Adrenal gland (tissue), 12 donors: ENCODE results near the gene CNTNAP1. TPM values are rescaled to one million over a fixed set of nuclear protein-coding genes. Genes with fewer than 3 reads are reported as not detected.
"Not testable (repeated sequence)": the region's sequence is repeated elsewhere in the genome, so short reads cannot be mapped to it uniquely, and the experiment has no call there.

ENCODE experiments used
- DNase-seq, 7 donors: peaks; one replicate each; pipeline ENCODE4 v3.0.0-alpha.2; 2019 to 2020
- H3K27ac ChIP-seq, 5 donors: fragments of 200-600 bp; sonication (generic) in 4 of 5; 1 replicate in 3 of 5; 2 replicates in 2 of 5; pipeline versions ENCODE4 v1.5.1 to v1.8.0; 2016 to 2020; ENCODE audit warnings: mild to moderate bottlenecking in 1 of 5
- H3K27me3 ChIP-seq: fragments of 200-600 bp; 2 replicates; pipeline ENCODE4 v1.8.0; 2021
- H3K36me3 ChIP-seq, 2 donors: fragments of 200-600 bp; replicated peaks in 1 of 2; 1 replicate in 1 of 2; 2 replicates in 1 of 2; pipeline versions ENCODE4 v1.5.1 to v1.8.0; 2018 to 2022
- H3K4me1 ChIP-seq, 2 donors: fragments of 200-600 bp; replicated peaks in 1 of 2; 1 replicate in 1 of 2; 2 replicates in 1 of 2; pipeline versions ENCODE4 v1.5.1 to v1.8.0; 2018 to 2021
- H3K4me3 ChIP-seq, 4 donors: fragments of 200-600 bp; sonication (generic) in 3 of 4; one replicate each; pipeline ENCODE4 v1.5.1; 2016 to 2018
- H3K9me3 ChIP-seq, 3 donors: fragments of 200-600 bp; sonication (generic) in 1 of 3; replicated peaks in 1 of 3; 1 replicate in 2 of 3; 2 replicates in 1 of 3; pipeline versions ENCODE4 v1.5.1 to v1.8.0; 2016 to 2021
- POLR2A ChIP-seq, 2 donors: fragments of 450-650 bp; IDR thresholded peaks; one replicate each; pipeline ENCODE4 v1.6.1; 2017; ENCODE audit warnings: antibody characterized with exemption in 2 of 2, mild to moderate bottlenecking in 2 of 2, moderate library complexity in 1 of 2
- WGBS, 4 donors: extraction: QIAGEN DNeasy Blood & Tissue Kit in 2 of 4; methylation state at CpG; one replicate each; pipeline versions ENCODE4 v1.1.5 to v1.1.7; 2013 to 2017; 5-methylcytosine and 5-hydroxymethylcytosine counted together
- intact Hi-C, 2 donors: fragments of 100-400 bp; cut with DNase I; formaldehyde crosslinking; loops; one replicate each; pipeline versions ENCODE4 v1.14.1 to v1.15.0; 2022 to 2023
- polyA plus RNA-seq, 3 donors: library from polyadenylated mRNA; stranded (reverse); fragments of 200-250 nt in 2 of 3; fragments of 350-450 nt in 1 of 3; fragmentation: Illumina TruSeq in 1 of 3; extraction: RNeasy Lipid Tissue Mini Kit (QIAGEN cat#74804) in 1 of 3; gene quantifications; one replicate each; pipeline ENCODE4 v1.2.3, GENCODE V29; 2013 to 2014
- total RNA-seq, 9 donors: library from RNA; depleted of rRNA in 4 of 9; stranded (reverse); fragments of >200 nt in 4 of 9; fragments of 120-200 nt in 1 of 9; fragmentation: NEBNext Ultra II Directional in 1 of 9; extraction: Animal tissue kit (Norgen Biotek cat#: 25700) in 1 of 9; gene quantifications; one replicate each; pipeline versions ENCODE4 v1.1.0 to v1.2.4, GENCODE V29; 2013 to 2023
- TF ChIP-seq, protein P1 (sequence below), 6 experiments: fragments of 450-650 bp in 4 of 6; fragments of 200-600 bp in 2 of 6; sonication (generic) in 1 of 6; IDR thresholded peaks; 1 replicate in 5 of 6; 2 replicates in 1 of 6; pipeline versions ENCODE4 v1.5.1 to v1.8.0; 2016 to 2021; ENCODE audit warnings: antibody characterized with exemption in 6 of 6, mild to moderate bottlenecking in 2 of 6, moderate library complexity in 1 of 6
- donor health status: healthy with polysubstance abuse.
- donor health status: Bipolar disorder and iron deficiency.
- donor health status: DM: yes; HTN: yes; CAD: no.
- donor health status: DM: no; HTN: no; CAD: no.
- donor health status: DM: no; HTN: no; CAD: no.
- donor health status: DM: yes; HTN: yes; CAD: no.

Gene CNTNAP1
- total and polyA plus RNA-seq, 12 donors: 1.6 to 31.9 (median 4.9) TPM

DNA sequence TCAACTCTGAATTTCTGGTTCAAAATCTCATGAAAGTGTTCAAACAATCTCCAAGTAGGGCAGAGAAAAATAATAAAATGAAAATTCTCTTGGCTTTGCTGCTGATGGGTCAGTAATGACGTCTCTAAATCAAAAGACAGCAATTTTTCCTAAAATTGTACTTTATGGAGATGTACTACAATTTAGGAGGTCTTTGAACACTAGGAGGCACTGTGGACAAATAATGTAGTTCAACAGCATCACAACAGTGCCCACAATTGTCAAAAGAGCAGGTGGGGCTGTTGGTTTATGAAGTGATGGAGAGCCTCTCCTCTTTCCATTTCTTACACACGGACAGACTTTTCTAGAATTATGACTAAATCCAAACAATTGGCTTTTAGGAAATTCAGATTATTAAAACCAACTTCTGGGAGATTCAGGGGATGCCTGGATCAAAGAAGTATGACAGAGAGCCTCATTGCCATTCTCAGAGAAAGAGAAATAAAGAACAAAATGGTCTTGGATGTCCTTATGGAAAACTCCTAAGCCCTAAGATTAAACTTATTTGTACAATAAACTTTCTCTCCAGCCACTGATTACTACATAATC lies 38.8 kb downstream of the CNTNAP1 start:
- WGBS, 4 donors: 2 to 10% (median 4%) methylated on average over 2 of the region's 2 CpGs
- H3K27me3 ChIP-seq: no peaks in the 10 kb centered on the region
- intact Hi-C loops: loop anchor here (5.0 to 10.0 kb wide), 3 partner anchors 41 to 104 kb away; partner anchors contain the start of genes BECN1 (in 2 of the 2) and RAMP2 (in 2 of the 2)
- no peak overlapping the region for H3K4me3 ChIP-seq
- H3K9me3 ChIP-seq: no peaks in the 10 kb centered on the region
- peak in 2 of 7 donors; percentile 24 to 45 for DNase-seq
- no peaks in the 10 kb centered on the region for H3K4me1 ChIP-seq
- TF ChIP-seq, protein P1, sequence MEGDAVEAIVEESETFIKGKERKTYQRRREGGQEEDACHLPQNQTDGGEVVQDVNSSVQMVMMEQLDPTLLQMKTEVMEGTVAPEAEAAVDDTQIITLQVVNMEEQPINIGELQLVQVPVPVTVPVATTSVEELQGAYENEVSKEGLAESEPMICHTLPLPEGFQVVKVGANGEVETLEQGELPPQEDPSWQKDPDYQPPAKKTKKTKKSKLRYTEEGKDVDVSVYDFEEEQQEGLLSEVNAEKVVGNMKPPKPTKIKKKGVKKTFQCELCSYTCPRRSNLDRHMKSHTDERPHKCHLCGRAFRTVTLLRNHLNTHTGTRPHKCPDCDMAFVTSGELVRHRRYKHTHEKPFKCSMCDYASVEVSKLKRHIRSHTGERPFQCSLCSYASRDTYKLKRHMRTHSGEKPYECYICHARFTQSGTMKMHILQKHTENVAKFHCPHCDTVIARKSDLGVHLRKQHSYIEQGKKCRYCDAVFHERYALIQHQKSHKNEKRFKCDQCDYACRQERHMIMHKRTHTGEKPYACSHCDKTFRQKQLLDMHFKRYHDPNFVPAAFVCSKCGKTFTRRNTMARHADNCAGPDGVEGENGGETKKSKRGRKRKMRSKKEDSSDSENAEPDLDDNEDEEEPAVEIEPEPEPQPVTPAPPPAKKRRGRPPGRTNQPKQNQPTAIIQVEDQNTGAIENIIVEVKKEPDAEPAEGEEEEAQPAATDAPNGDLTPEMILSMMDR (IDR thresholded peaks at IDR 0.05): peak; percentile 35 to 77 (median 69)
- no peak for TF ChIP-seq POLR2A (IDR thresholded peaks at IDR 0.05)
- H3K27ac ChIP-seq: no peak overlapping the region
- H3K36me3 ChIP-seq: peaks cover 0 to 93% of the 10 kb centered on the region in 2 donors

DNA sequence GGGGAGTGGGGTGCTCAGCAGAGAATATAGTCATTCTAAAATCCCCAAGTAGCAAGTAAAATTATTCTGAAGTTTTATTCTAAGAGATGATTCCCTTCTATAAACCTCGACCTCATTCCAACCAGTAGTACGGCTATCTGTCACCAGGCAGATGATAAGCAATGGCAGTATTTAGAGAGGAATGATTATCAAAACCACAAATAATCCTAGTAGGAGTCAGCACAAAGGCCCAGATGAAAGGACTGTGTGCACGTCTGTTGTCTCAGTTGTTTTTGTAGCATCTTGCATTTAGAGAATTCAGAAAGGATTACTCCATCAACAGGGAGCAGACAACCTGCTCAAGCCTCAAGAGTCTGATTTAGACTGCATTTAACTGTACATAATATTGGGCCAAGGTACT lies 41.3 kb downstream of the CNTNAP1 start:
- no peak overlapping the region for H3K4me3 ChIP-seq
- no peaks in the 10 kb centered on the region for H3K4me1 ChIP-seq
- peaks cover 0 to 92% of the 10 kb centered on the region in 2 donors for H3K36me3 ChIP-seq
- WGBS, 4 donors: 74 to 90% (median 77%) methylated on average over 3 of the region's 3 CpGs
- intact Hi-C loops: loop anchor here (5.0 to 10.0 kb wide), 3 partner anchors 39 to 101 kb away; partner anchors contain the start of genes BECN1 (in 2 of the 2) and RAMP2 (in 2 of the 2)
- no peak overlapping the region for H3K27ac ChIP-seq
- DNase-seq: no peak
- no peaks in the 10 kb centered on the region for H3K27me3 ChIP-seq
- no peaks in the 10 kb centered on the region for H3K9me3 ChIP-seq
- TF ChIP-seq POLR2A (IDR thresholded peaks at IDR 0.05): no peak
- TF ChIP-seq, protein P1 (IDR thresholded peaks at IDR 0.05): no peak

DNA sequence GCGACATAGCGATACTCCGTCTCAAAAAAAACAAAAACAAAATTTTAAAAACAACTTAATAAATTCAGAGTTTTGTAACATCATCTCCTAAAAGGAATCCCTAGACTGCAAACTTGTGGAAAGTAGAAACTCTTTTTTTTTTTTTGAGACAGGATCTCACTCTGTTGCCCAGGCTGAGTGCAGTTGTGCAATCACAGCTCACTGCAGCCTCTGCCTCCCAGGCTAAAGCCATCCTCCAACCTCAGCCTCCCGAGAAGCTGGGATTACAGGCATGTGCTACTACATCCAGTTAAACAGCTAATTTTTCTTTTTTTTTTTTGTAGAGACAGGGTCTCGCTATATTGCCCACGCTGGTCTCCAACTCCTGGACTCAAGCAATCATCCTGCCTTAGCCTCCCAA lies 42.8 kb downstream of the CNTNAP1 start:
- H3K4me1 ChIP-seq: no peaks in the 10 kb centered on the region
- peaks cover 0 to 92% of the 10 kb centered on the region in 2 donors for H3K36me3 ChIP-seq
- no peaks in the 10 kb centered on the region for H3K27me3 ChIP-seq
- peak in 1 of 7 donors; percentile 3 for DNase-seq
- H3K27ac ChIP-seq: no peak overlapping the region
- intact Hi-C loops: loop anchor here in 1 of 2 donors (10.0 kb wide), 1 partner anchor 100 kb away; the partner anchor contains the start of gene BECN1
- no peaks in the 10 kb centered on the region for H3K9me3 ChIP-seq
- H3K4me3 ChIP-seq: no peak overlapping the region
- 93 to 99% (median 98%) methylated on average over 6 of the region's 6 CpGs for WGBS, 4 donors
- TF ChIP-seq, protein P1 (IDR thresholded peaks at IDR 0.05): no peak
- TF ChIP-seq POLR2A (IDR thresholded peaks at IDR 0.05): no peak

DNA sequence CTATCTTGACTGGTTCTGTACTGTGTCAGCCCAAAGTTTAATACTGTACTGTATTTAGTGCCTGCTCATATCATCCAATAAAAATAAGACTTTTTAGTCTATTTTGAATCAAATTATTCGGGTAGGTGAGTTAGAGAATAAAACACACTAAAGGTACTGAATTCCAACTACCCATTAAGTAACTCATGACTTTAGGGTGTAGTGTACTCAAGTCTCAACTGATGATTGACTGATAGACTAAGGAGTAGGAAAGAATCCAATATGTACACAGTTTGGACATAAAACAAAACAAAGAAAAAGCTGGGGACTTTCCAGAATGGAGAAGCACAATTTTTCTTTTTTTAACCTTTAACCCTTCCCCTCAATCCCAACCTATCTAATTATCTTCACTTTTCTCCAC lies 58.4 kb downstream of the CNTNAP1 start:
- TF ChIP-seq POLR2A (IDR thresholded peaks at IDR 0.05): no peak
- TF ChIP-seq, protein P1 (IDR thresholded peaks at IDR 0.05): no peak
- WGBS, 4 donors: 82 to 94% (median 86%) methylated on average over 1 of the region's 1 CpG
- peaks cover 14 to 18% of the 10 kb centered on the region in 2 donors for H3K4me1 ChIP-seq
- no peaks in the 10 kb centered on the region for H3K9me3 ChIP-seq
- no peak for DNase-seq
- H3K27me3 ChIP-seq: no peaks in the 10 kb centered on the region
- H3K27ac ChIP-seq: no peak overlapping the region
- no peaks in the 10 kb centered on the region for H3K36me3 ChIP-seq
- no peak overlapping the region for H3K4me3 ChIP-seq
- intact Hi-C loops: no loop called here

DNA sequence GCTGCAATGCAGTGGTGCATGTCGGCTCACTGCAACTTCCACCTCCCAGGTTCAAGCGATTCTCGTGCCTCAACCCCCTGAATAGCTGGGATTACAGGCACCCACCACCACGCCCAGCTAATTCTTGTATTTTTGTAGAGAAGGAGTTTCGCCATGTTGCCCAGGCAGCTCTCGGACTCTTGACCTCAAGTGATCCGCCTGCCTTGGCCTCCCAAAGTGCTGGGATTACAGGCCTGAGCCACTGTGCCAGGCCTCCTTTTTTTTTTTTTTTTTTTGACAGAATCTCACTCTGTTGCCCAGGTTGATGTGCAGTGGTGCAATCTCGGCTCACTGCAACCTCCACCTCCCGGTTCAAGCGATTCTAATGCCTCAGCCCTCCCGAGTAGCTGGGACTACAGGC lies 60.6 kb downstream of the CNTNAP1 start:
- intact Hi-C loops, H3K27ac ChIP-seq, H3K9me3 ChIP-seq, H3K27me3 ChIP-seq, H3K4me3 ChIP-seq, DNase-seq, H3K36me3 ChIP-seq: not testable (repeated sequence)
- peaks cover 14 to 18% of the 10 kb centered on the region in 2 donors for H3K4me1 ChIP-seq
- 91 to 97% (median 94%) methylated on average over 11 of the region's 11 CpGs for WGBS, 4 donors
